Stimulated activated CD4-positive, alpha-beta T cell treated with anti-CD3 and anti-CD28 coated beads, Interleukin-12 subunit alpha, Interleukin-12 subunit beta, amount 100 ng/mL, for 4 hours (primary cell): ENCODE results near the gene IPO8.
"Not testable (repeated sequence)": the region's sequence is repeated elsewhere in the genome, so short reads cannot be mapped to it uniquely, and the experiment has no call there.

Source experiments
- DNase-seq: peaks from one replicate; pipeline ENCODE4 v3.0.0-alpha.2; 2020

IPO8 gene

DNA sequence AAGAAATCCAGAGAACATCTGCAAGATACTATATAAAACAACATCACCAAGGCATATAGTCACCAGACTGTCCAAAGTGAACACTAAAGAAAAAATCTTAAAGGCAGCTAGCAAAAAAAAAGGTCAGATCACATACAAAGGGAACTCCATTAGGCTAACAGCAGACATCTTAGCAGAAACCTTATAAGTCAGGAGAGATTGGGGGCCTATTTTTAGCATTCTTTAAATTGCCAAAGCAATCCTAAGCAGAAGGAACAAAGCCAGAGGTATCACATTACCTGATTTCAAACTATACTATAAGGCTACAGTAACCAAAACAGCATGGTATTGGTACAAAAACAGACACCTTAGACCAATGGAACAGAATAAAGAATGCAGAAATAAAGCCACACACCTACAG lies 92.5 kb downstream of the IPO8 start:
- DNase-seq: no peak

DNA sequence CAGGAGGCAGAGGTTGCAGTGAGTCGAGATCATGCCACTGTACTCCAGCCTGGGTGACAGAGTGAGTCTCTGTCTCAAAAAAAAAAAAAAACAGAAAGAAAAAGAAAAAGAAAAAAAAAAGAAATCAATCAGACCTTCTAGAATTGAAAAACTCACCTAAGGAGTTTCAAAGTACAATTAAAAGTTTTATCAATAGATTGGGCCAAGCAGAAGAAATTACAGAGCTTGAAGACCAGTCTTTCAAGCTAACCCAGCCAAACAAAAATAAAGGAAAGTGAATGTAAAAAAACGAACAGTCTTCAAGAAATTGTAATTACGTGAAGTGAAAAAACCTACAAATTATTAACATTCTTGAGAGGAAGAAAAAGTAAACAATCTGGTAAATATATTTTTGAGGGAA lies 93.0 kb downstream of the IPO8 start:
- DNase-seq: no peak

DNA sequence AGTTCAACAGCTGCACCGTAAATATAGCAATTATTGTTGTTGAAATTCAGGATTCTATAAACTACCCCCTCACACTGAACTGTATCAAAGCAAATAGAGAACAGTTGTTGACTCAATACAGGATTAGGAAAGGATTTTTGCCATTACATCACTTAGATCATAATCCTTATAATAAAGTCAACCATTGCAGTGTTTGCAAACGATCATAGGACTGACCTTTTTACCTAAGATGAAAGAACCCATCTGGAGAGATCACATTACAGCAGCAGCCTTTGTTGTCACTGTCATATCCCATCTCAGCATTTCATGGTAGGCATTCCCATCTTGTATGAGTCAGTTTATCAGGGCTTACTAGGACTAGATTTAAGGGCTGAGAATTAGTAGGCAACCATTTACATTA lies 96.1 kb downstream of the IPO8 start:
- no peak for DNase-seq

DNA sequence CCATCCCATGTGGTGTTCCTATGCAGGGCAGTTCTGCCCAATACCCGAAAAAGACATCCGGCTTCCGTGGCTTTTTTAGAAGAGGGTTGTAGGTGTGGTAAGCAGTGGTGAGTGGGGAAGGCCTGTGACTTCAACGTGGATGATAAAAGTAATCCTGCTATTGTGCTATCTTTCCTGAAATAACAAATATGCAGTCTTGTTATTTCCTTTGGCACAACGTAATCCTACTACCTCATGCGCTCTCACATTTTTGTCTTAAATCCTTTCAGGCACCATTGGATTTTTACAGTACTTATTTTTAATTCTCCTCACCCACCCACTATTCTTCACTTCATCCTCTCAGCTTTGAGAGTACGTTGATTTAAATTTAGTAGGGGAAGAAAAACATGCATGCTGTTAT lies 96.8 kb downstream of the IPO8 start:
- DNase-seq: no peak

DNA sequence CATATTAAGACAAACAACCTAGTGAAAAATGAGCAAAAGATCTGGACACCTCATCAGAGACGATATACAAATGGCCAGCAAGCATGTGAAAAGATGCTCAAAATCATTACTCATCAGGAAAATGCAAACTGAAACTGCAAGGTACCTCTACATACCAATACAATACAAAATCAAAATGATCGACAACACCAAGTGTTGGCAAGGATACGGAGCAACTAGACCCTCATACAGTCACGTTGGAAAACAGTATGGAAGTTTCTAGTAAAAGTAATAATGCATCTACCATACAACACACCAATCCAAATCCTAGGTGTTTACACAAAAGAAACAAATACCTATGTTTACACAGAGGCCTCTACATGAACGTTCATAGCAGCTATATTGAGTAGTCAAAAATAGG lies 99.9 kb downstream of the IPO8 start:
- no peak for DNase-seq

DNA sequence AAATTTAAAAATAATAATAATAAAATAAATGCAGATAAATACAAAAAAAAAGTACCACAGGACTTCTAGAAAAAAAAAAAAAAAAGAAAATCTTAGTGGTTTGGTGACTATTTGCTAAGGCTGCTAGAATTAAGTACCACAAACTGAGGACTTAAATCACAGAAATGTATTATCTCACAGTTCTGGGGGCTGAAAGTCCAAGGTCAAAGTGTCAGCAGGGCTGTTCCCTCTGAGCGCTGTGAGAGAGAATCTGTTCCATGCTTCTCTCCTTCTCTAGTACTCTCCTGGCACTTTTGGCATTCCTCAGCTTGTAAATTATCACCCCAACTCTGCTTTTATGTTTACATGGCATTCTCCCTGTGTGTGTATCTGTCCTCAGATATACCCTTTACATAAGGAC lies 101.2 kb downstream of the IPO8 start:
- DNase-seq: no peak

DNA sequence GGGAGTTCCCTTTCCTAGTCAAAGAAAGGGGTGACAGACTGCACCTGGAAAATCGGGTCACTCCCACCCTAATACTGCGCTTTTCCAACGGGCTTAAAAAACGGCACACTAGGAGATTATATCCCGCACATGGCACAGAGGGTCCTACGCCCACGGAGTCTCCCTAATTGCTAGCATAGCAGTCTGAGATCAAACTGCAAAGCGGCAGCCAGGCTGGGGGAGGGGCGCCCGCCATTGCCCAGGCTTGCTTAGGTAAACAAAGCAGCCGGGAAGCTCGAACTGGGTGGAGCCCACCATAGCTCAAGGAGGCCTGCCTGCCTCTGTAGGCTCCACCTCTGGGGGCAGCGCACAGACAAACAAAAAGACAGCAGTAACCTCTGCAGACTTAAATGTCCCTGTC lies 107.1 kb downstream of the IPO8 start:
- DNase-seq: not testable (repeated sequence)

DNA sequence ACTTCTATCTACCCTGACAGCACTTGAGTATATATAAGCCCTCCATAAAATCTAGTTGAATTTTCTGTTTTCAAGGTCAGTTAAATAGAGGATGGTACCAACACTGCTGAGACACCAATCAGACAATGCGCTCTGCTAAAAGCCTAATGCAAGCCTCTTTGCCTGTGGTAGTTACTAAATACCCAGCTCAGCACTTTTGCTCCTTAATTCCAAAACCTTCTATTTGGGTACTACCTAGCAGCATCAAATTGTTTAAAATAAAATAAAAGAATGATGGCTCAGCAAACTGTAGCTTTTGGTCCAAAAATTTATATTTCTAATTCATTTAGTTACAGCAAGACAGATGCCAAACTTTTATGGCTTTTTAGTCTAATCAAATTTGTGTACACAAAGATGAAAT lies 107.9 kb downstream of the IPO8 start:
- DNase-seq: no peak

DNA sequence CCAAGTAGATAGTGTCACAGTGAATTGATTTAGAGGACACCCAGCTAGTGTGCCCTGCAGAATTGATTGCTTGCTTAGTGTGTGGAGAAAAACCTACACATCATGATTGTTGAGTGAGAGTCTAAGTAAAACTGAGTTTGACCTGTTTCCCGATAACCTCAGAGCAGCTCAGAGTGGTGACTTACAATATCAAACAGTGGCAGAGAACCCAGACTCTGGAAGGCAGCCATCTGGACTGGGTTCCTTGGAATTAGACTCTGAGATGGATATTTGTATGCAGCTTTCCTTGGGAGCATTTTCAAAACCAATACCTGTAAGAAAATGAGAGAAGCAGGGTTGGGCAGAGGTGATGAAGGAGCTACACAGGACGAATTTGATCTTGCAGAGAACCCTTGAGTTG lies 109.8 kb downstream of the IPO8 start:
- no peak for DNase-seq

DNA sequence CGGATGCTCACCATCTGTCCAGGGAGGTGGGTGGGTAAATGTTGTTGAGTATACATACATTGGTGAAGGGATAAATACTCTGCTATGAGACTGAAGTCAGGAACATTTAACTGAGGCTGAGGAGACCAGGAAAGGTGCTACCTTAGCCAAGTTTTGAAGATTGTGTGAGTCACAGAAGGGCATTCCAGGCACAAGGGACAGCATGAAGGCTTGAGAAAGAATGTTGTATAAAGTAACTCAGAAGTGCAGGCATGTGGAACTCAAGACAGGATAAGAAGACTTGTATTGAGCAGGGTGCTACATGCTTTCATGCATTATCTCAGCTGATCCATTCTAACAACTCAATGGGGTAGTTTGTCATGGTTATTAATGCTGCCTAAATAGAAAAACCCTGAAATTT lies 112.7 kb downstream of the IPO8 start:
- DNase-seq: no peak

DNA sequence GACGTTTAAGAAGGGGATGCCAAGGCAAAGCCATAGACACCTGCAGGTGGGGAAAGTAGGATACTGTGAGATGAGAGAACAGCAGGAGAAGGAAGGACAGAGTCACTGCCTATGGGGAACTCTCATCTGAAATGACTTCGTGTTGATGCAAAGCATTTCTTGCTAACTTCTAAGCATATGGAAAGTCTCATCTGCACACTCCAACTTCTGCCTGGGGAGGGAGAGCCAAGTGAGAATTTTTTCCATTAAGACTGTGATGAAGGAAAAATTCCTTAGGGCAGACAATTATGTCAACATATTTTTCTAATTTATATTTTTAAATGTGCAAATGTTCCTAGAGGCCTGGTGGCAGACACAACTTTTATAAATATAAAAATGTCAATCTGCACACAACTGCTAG lies 115.3 kb downstream of the IPO8 start:
- no peak for DNase-seq
